ENCODE data around the gene ZNF507. TPM values are rescaled to one million over a fixed set of nuclear protein-coding genes. Genes with fewer than 3 reads are reported as not detected.
"Not testable (repeated sequence)": the region's sequence is repeated elsewhere in the genome, so short reads cannot be mapped to it uniquely, and the experiment has no call there.

ZNF507 gene
- total and polyA plus RNA-seq, 9 donors = 6.4 to 30.5 (median 22.9) TPM

GRCh38 chr19:32368787-32369186 is 23.4 kb downstream of the ZNF507 start:
- intact Hi-C loops (cut with DNase I) = no loop called here

GRCh38 chr19:32372726-32373517 is 27.5 kb downstream of the ZNF507 start:
- H3K4me3 ChIP-seq = no peak overlapping the region
- no peaks in the 10 kb centered on the region for H3K27me3 ChIP-seq
- TF ChIP-seq, protein P1, sequence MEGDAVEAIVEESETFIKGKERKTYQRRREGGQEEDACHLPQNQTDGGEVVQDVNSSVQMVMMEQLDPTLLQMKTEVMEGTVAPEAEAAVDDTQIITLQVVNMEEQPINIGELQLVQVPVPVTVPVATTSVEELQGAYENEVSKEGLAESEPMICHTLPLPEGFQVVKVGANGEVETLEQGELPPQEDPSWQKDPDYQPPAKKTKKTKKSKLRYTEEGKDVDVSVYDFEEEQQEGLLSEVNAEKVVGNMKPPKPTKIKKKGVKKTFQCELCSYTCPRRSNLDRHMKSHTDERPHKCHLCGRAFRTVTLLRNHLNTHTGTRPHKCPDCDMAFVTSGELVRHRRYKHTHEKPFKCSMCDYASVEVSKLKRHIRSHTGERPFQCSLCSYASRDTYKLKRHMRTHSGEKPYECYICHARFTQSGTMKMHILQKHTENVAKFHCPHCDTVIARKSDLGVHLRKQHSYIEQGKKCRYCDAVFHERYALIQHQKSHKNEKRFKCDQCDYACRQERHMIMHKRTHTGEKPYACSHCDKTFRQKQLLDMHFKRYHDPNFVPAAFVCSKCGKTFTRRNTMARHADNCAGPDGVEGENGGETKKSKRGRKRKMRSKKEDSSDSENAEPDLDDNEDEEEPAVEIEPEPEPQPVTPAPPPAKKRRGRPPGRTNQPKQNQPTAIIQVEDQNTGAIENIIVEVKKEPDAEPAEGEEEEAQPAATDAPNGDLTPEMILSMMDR (IDR thresholded peaks at IDR 0.05) = no peak
- TF ChIP-seq EP300 (IDR thresholded peaks at IDR 0.05) (no peak), POLR2A (IDR thresholded peaks at IDR 0.05) (no peak)
- DNase-seq = no peak
- no peaks in the 10 kb centered on the region for H3K36me3 ChIP-seq
- no peaks in the 10 kb centered on the region for H3K9me3 ChIP-seq
- WGBS, 3 donors = 62 to 76% (median 66%) methylated on average over 7 of the region's 7 CpGs
- peaks cover 7% of the 10 kb centered on the region for H3K4me1 ChIP-seq (ENCODE audit: insufficient read depth)
- intact Hi-C loops (cut with DNase I) = no loop called here
- H3K27ac ChIP-seq = no peak overlapping the region

More at GRCh38 chr19:32368787-32369186, 23.4 kb downstream of the ZNF507 start:
- Histone ChIP-seq H3K9me3 (no peaks in the 10 kb centered on the region), H3K36me3 (no peaks in the 10 kb centered on the region), H3K27ac (no peak overlapping the region), H3K4me1 (ENCODE audit: insufficient read depth) (peaks cover 5% of the 10 kb centered on the region), H3K4me3 (no peak overlapping the region), H3K27me3 (no peaks in the 10 kb centered on the region)
- TF ChIP-seq POLR2A (IDR thresholded peaks at IDR 0.05) = no peak
- WGBS, 3 donors = 37 to 55% (median 44%) methylated on average over 2 of the region's 2 CpGs
- DNase-seq = no peak

DNA sequence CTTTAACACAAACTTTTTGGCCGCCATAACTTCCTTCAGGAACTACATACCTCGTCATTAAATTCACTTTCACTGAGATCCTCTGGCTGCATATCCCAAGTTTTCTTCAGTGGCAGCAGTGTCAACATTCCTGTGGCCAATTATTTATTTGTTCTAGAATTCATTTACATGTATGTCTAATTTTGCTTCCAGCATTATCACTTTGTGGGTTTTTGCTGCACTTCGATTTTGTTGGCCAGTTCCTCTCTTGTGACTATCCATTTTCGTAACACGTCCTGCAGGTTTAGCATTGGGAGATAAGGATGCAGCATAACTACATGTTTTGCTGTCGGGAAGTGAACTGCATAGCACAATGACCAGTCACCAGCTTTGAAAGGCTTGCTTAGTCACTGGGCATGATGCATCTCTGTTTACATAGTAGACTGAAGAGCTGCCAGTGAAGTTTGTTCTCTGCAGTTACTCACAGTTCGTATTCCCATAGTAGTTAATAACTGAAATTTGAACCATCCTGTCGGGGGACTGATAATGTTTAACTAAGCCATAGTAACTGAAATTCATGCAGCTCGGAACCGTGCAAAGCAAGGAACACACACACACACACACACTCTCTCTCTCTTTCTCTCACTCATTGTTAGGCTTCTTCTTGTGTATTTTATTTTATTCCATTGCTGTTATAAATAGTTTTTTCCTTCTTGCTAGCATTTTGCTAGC is 28.3 kb downstream of the ZNF507 start:
- no peaks in the 10 kb centered on the region for H3K27me3 ChIP-seq
- DNase-seq = peak in 2 of 5 donors; percentile 20 to 50
- H3K4me1 ChIP-seq (ENCODE audit: insufficient read depth) = peaks cover 7% of the 10 kb centered on the region
- TF ChIP-seq EP300 (IDR thresholded peaks at IDR 0.05) (no peak), POLR2A (IDR thresholded peaks at IDR 0.05) (no peak)
- TF ChIP-seq, protein P1 (IDR thresholded peaks at IDR 0.05) = no peak
- H3K27ac ChIP-seq = no peak overlapping the region
- 12 to 26% (median 19%) methylated on average over 10 of the region's 10 CpGs for WGBS, 3 donors
- intact Hi-C loops (cut with DNase I) = no loop called here
- H3K9me3 ChIP-seq = no peaks in the 10 kb centered on the region
- no peaks in the 10 kb centered on the region for H3K36me3 ChIP-seq
- no peak overlapping the region for H3K4me3 ChIP-seq

DNA sequence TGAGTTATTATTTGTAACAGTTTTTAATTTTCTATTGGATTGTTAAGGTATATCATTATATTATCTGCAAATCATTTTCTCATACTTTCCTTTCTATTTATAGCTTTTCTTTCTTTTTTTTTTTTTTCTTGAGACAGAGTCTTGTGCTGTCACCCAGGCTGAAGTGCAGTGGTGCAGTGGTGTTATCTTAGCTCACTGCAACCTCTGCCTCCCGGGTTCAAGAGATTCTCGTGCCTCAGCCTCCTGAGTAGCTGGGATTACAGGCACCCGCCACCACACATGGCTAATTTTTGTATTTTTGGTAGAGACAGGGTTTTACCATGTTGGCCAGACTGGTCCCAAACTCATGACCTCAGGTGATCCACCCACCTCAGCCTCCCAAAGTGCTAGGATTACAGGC is 29.0 kb downstream of the ZNF507 start:
- H3K36me3 ChIP-seq; H3K27ac ChIP-seq; H3K27me3 ChIP-seq; H3K4me1 ChIP-seq (ENCODE audit: insufficient read depth); H3K9me3 ChIP-seq; intact Hi-C loops (cut with DNase I); DNase-seq; H3K4me3 ChIP-seq: not testable (repeated sequence)
- WGBS, 3 donors = 83 to 84% (median 84%) methylated on average over 3 of the region's 3 CpGs

DNA sequence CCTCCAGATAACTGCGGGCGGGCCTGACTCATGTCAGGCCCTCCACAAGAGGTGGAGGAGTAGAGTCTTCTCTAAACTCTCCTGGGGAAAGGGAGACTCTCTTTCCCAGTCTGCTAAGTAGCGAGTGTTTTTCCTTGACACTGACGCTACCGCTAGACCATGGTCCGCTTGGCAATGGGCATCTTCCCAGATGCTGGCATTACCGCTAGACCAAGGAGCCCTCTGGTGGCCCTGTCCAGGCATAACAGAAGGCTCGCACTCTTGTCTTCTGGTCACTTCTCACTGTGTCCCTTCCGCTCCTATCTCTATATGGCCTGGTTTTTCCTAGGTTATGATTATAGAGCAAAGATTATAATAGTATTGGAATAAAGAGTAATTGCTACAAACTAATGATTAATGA is 31.7 kb downstream of the ZNF507 start:
- H3K27me3 ChIP-seq; H3K4me3 ChIP-seq; H3K27ac ChIP-seq; H3K9me3 ChIP-seq; intact Hi-C loops (cut with DNase I); DNase-seq; H3K36me3 ChIP-seq; H3K4me1 ChIP-seq (ENCODE audit: insufficient read depth): not testable (repeated sequence)
- 97 to 98% (median 98%) methylated on average over 9 of the region's 9 CpGs for WGBS, 3 donors

DNA sequence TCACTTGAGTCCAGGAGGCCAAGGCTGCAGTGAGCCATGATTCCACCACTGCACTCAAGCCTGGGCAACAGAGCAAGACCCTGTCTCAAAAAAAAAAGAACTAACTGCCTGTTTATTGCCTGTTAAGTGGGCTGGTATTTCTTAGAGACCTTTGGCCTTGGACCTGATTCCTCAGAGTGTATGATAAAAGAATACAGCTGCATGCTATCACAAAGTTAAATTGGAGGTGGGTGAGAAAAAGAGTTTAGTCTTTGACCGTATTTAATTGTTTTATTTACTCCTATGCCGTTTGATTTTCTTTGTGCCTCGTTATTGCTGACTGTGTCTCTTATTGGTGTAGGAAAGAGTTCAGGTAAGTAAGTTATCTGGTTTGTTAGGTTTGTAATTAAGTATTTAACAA is 34.9 kb downstream of the ZNF507 start:
- intact Hi-C loops (cut with DNase I) = no loop called here
- no peaks in the 10 kb centered on the region for H3K27me3 ChIP-seq
- no peak overlapping the region for H3K4me3 ChIP-seq
- WGBS, 3 donors = 39 to 52% (median 48%) methylated on average over 3 of the region's 3 CpGs
- H3K36me3 ChIP-seq = no peaks in the 10 kb centered on the region
- no peak overlapping the region for H3K27ac ChIP-seq
- no peak for DNase-seq
- no peaks in the 10 kb centered on the region for H3K4me1 ChIP-seq (ENCODE audit: insufficient read depth)
- TF ChIP-seq POLR2A (IDR thresholded peaks at IDR 0.05) = no peak
- TF ChIP-seq, protein P1 (IDR thresholded peaks at IDR 0.05) = no peak
- no peak for TF ChIP-seq EP300 (IDR thresholded peaks at IDR 0.05)
- no peaks in the 10 kb centered on the region for H3K9me3 ChIP-seq

All from ovary (tissue), 9 donors.